HG02973 (cell line): ENCODE measurements around the gene PLAGL1.

ENCODE experiments used
- ATAC-seq: cut with Tn5 transposase; IDR thresholded peaks from one replicate; pipeline ENCODE4 v1.9.1; 2021; ENCODE audit warnings: moderate library complexity; ENCODE audit not compliant: unreplicated experiment

PLAGL1 gene

GRCh38 chr6:143967706-143968376, 40.2 kb downstream of the PLAGL1 start:
- no peak for ATAC-seq

GRCh38 chr6:143966312-143966711, 41.7 kb downstream of the PLAGL1 start:
- ATAC-seq = no peak

GRCh38 chr6:143965503-143966171, 42.4 kb downstream of the PLAGL1 start:
- no peak for ATAC-seq

- ATAC-seq = no peak
Measured at GRCh38 chr6:143964674-143965081, 43.4 kb downstream of the PLAGL1 start.

GRCh38 chr6:143963158-143963919, 44.7 kb downstream of the PLAGL1 start:
- ATAC-seq = no peak

GRCh38 chr6:143961886-143962878, 45.9 kb downstream of the PLAGL1 start:
- ATAC-seq = no peak

- ATAC-seq = no peak
Measured at GRCh38 chr6:143961066-143961465, 47.0 kb downstream of the PLAGL1 start.

- ATAC-seq = no peak
Measured at GRCh38 chr6:143959927-143960326, 48.1 kb downstream of the PLAGL1 start.

GRCh38 chr6:143958839-143959399, 49.1 kb downstream of the PLAGL1 start:
- no peak for ATAC-seq

- no peak for ATAC-seq
Measured at GRCh38 chr6:143957679-143958274, 50.3 kb downstream of the PLAGL1 start.

GRCh38 chr6:143955971-143956370, 52.1 kb downstream of the PLAGL1 start:
- ATAC-seq = no peak

GRCh38 chr6:143953922-143954321, 54.1 kb downstream of the PLAGL1 start:
- no peak for ATAC-seq

- ATAC-seq = no peak
Measured at GRCh38 chr6:143952947-143953701, 54.9 kb downstream of the PLAGL1 start.

GRCh38 chr6:143952060-143952778, 55.8 kb downstream of the PLAGL1 start:
- no peak for ATAC-seq

GRCh38 chr6:143950875-143951274, 57.2 kb downstream of the PLAGL1 start:
- ATAC-seq = no peak

- no peak for ATAC-seq
Measured at GRCh38 chr6:143949962-143950361, 58.1 kb downstream of the PLAGL1 start.

- ATAC-seq = no peak
Measured at GRCh38 chr6:143949535-143949934, 58.5 kb downstream of the PLAGL1 start.

GRCh38 chr6:143948208-143948607, 59.9 kb downstream of the PLAGL1 start:
- ATAC-seq = no peak
